NCI-H748 treated with DMSO at 0.1 percent for 48 hours (cell line): ENCODE results near the gene CDC6.

Experiments
- DNase-seq: peaks from one replicate; lab custom pipeline; 2025; lab: John Stamatoyannopoulos, UW

Gene CDC6

GRCh38 chr17:40340880-40341807 is 53.5 kb downstream of the CDC6 start:
- peak; percentile 46 for DNase-seq

- peak; percentile 28 for DNase-seq
Observed at GRCh38 chr17:40341808-40342503, 54.3 kb downstream of the CDC6 start.

- no peak for DNase-seq
Observed at GRCh38 chr17:40342504-40343218, 55.0 kb downstream of the CDC6 start.

DNA sequence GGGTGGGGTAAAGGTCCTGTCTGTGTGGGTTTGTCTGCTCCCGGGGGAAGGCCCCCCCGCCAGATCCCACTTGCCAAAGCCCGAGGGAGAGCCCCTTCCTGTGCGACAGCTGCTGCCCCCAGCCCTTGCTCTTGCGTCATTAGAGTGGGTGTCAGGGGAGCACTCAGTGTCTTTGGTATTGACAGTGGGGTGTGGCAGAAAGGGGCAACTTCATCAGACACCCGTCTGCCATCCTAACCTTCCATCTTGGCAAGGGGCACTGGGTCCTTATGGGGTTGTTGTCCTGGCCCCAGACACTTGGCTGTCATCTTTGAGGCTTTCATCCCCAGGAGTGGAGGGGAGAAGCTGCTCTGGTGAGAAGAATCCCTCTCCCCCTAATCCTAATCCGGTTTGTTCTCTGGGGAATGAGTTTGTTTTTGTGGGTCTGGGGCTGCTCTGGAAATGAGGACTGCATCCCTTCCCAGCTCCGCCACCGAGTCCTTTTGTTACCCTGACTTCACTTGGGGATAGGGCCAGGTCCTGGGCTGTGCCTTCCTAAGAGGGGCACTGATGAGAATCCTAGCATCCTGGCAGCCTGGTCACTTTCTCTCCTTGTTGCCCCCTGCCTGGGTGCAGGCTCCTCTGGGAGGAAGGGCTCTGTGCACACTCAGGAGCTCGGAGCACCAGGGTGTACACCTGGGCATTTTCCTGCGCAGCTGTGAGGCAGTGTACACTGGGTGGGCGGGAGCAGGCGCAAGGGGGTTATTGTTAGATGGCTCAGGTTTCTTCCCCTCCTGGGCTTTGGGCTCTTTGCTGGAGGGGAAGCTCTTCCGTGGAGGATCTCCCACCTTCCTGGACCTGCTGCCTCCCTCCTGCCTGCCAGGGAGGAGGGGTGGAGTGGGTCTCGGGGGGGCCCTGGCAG is 55.8 kb downstream of the CDC6 start:
- DNase-seq, result no peak

DNA sequence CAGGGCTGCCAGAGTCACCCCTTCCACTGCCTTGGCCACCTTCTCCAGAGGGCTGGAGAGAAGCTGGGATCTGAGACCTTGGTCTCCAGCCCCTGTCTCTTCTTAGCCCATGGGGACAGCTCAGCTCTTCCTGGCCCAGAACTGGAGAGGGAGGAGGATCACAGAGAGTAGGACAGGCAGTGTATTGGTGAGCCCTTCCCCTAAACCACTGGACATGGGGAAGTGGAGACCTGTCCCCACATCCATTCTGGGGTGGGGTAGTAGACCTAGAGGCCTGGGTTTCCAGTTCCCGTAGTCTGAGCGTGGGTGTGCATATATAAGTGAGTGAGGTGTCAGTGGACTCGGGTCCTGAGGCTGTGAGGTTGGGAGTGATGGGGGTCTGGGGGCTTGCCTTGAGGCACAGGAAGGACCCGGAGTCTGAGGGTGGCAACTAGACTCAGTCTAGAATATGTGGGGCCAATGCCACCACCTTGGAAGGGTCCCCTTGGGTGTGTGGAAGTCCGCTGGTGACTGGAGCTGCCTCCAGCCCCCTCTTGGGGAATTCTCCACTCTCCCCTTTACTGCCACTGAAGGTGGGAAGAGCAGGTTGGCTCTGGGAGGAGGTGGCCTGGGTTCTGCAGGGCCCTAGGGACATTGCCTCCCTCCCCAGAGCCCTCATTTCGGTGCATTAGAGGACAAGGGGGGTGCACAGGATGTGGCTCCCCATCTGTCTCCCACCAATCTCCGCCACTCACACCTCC is 56.9 kb downstream of the CDC6 start:
- no peak for DNase-seq

- DNase-seq, result peak; percentile 21
Observed at GRCh38 chr17:40345161-40345993, 57.7 kb downstream of the CDC6 start.

GRCh38 chr17:40345994-40346764 is 58.5 kb downstream of the CDC6 start:
- no peak for DNase-seq

GRCh38 chr17:40346765-40347158 is 59.1 kb downstream of the CDC6 start:
- DNase-seq, result no peak

- DNase-seq, result no peak
Observed at GRCh38 chr17:40347319-40348135, 59.8 kb downstream of the CDC6 start.

- no peak for DNase-seq
Observed at GRCh38 chr17:40348136-40348504, 60.4 kb downstream of the CDC6 start.

DNA sequence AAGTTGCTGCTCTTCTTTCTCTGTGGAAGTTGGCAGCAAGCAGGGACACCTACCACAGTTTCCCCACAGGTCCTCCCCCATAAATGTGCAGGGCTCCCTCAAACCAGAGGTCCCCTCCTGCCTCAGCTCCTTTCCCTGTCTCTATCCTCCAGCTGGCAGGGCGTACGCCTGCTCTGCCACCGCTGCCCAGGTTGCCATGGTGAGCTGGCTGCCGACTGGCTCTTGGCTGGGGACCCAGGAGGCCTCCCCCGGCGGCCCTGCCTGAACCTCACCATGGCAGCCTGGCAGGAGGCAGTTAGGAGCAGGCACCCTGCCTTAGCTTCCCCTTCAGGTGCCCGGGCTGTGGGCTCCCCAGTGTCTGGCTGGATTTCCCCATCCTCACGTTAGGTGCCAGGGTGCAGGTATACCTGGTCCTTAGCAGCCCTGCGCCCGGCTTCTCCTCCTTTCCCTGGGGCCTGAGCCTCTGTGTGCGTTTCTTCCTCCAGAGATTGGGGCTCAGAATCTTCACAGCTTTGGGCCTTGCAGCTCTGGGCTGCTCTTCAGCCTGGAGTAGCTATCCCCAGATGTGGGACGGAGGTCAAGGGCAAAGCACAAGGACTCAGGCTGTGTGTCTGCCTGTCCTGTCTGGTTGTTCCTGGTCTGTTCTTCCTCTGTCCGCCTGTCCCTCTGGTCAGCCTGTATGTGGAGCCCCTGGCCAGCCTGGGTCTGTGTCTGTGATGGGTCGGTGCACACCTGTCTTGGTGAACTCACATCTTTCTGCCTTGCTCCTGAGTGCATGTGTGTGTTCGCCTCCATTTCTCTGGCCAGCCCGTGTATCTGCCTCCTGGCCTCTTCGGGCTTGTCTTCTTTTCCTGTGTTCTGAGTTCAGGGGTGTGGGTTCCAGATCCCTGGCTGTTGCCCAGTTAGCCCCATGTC is 61.1 kb downstream of the CDC6 start:
- DNase-seq, result no peak

DNA sequence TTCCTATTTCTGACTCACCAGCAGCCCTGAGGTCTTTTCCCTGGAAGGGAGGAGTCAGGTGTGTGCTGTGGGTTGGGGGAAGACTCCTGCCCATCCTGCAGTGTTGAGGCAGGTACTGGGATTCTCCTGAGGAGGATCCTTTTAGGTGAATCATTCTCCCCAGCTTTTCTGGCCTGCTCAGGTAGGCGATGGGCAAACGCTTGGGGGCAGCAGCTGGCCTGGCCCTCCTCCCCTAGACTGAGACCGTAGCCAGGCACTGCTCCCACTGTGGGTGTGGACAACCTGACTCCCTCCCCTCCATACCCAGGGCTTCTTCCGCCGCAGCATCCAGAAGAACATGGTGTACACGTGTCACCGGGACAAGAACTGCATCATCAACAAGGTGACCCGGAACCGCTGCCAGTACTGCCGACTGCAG is 61.8 kb downstream of the CDC6 start:
- no peak for DNase-seq

DNA sequence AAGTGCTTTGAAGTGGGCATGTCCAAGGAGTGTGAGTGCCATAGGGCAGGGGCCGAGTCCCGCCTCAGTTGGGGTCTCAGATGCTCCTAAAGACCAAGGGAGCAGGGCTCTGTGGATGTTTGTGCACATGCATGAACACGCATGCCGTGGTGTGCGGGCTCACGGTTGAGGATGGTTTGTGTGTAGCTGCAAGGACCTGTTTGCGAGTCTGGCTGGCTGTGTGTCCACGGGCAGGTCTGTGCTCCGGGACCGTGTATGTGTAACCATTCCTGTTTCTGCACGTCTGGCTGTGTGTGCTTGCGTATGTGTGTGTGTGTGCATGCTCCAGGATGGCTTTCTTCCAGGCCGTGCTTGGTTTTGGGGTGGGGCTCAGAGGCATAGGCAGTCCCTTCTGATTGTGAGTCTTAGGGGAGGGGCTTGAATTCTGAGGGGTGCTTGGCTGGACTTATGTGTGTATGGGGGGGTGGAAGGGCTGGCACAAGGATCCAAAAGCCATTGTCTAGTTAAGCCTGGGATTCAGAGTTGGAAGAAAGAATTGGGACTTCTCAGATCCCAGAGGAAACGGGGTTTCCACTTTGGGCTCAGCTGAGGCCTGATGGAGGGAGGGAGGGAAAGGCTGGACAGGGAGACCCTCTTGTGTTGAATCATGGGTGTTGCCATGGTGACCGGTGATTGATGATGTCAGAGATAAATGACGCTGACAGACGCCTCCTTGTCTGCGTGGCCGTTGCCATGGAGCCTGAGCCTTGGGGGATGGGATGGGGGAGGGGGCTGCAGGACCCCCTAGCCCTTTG is 62.4 kb downstream of the CDC6 start:
- peak; percentile 9 for DNase-seq

GRCh38 chr17:40350689-40351358 is 63.1 kb downstream of the CDC6 start:
- DNase-seq, result no peak

DNA sequence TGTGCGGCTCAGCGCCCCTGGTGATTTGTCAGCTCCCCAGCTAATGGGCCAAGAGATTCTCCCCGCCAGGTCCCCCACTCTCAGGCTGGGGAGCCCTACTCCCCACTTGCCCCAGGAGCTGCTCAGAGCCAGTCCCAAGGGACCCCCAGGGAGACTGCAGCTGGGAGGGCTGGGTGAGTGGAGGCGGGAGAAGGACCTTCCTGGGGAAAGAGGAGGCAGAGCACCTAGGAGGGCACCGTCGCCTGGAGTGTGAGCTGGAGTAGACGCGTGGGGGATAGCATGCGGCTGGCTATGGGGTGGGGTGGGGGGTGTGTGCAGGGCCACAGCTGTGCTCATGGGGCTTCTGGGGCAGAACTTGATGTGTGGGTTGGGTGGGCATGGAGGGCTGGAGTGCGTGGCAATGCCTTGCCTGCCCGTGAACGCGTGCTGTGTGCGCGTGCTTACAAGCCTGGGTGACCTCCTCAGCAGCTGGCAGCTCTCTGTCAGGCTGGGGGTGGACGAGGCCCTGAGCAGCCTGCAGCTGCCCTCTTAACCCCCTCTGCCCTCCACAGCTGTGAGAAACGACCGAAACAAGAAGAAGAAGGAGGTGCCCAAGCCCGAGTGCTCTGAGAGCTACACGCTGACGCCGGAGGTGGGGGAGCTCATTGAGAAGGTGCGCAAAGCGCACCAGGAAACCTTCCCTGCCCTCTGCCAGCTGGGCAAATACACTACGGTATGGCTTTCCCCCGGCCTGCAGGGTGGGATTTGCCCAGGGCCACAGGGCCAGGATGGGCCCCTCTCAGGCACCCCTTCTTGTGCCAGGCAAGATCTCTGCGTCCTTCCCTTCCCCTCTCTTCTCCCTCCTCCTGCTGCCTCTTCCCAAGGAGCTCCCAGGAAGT is 63.9 kb downstream of the CDC6 start:
- no peak for DNase-seq
